ENCODE measurements around the gene ARHGDIA. TPM values are rescaled to one million over a fixed set of nuclear protein-coding genes. Genes with fewer than 3 reads are reported as not detected.

ARHGDIA gene
- total RNA-seq, 2 experiments from 2014 or later: 693 to 725 TPM

- no peaks in the 10 kb centered on the region for H3K27me3 Mint-ChIP-seq
- CTCF ChIA-PET: interaction anchor here (0.5 to 3.4 kb wide), 15 partner anchors 8 to 153 kb away, joined by 3 to 16 read pairs (median 4); partner anchors contain the start of genes ALYREF, ANAPC11, CENPX and LRRC45
- H3K4me3 Mint-ChIP-seq: peak overlapping the region; percentile 85
- H3K4me1 Mint-ChIP-seq: peaks cover 40% of the 10 kb centered on the region
- ATAC-seq: no peak
- peak; percentile 62 for DNase-seq
- peaks cover 22% of the 10 kb centered on the region for H3K36me3 Mint-ChIP-seq
- peak overlapping the region; percentile 91 for H3K27ac Mint-ChIP-seq
- no peaks in the 10 kb centered on the region for H3K9me3 Mint-ChIP-seq (ENCODE audit: low read depth)
These were observed 1.7 kb downstream of the ARHGDIA start for GRCh38 chr17:81869221-81870130.

DNA sequence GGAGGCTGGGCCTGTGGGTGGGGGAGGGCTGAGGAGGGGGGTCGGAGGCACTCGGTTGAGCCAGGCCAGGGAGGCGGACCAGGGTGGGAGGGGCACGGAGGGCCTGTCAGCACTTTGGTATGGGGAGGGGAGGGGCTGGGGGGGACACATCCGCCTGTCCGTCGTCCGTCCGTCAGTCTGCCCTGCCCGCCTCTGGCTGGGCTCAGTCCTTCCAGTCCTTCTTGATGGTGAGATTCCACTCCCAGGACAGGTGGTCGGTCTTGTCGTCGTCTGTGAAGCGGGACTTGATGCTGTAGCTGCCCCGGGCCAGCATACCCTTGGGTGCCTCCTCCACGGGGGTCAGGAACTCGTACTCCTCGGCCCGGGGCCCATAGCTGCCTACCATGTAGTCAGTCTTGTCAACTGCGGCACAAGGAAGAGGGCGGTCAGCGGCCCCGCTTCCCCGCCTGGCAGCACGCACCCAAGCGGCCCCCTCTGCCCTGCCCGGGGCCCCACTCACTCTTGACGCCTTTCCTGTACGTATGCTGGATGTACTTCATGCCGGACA is 2.4 kb downstream of the ARHGDIA start:
- Mint-ChIP-seq H3K27me3 (no peaks in the 10 kb centered on the region), H3K4me1 (peaks cover 42% of the 10 kb centered on the region), H3K36me3 (peaks cover 22% of the 10 kb centered on the region), H3K9me3 (ENCODE audit: low read depth) (no peaks in the 10 kb centered on the region), H3K27ac (peak overlapping the region; percentile 91), H3K4me3 (no peak overlapping the region)
- ATAC-seq (no peak), DNase-seq (peak; percentile 48)
- CTCF ChIA-PET: interaction anchor here (0.6 to 3.4 kb wide), 11 partner anchors 8 to 151 kb away, joined by 3 to 16 read pairs (median 6); partner anchors contain the start of genes ANAPC11, MAFG, P4HB and SIRT7

DNA sequence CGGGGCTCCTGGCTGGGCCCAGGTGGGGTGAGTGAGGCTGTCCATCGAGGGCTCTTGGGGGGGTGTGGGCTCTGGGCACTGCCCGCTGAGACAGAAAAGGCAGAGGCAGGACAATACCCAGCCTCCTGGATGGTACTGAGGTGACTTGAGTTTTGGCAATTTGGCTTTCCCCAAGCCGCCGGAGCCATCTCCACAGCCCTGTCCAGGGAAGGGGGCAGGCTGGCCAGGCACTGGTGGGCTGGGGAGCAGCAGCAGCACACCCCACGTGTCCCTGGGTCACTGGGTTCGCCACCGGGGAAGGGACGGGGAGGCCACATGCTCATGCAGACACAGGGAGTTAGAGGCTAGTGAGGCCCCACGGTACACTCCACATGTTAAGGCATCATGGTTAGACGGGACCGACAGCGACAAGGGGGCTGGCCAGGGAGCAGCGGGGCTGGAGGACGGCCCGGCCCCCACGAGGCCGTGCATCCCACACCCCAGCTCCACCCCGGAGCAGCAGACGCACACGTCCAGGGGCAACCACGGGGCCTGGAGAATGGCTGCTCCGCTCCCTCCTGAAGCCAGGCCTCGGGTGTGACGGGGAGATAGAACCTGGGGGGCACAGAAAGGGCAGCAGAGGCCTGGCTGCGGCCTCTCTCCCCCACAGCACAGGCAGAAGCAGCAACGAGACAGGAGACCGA is 3.0 kb downstream of the ARHGDIA start:
- ATAC-seq: no peak
- Mint-ChIP-seq H3K27ac (peak overlapping the region; percentile 57), H3K4me1 (peaks cover 46% of the 10 kb centered on the region), H3K9me3 (ENCODE audit: low read depth) (no peaks in the 10 kb centered on the region), H3K36me3 (peaks cover 24% of the 10 kb centered on the region), H3K4me3 (no peak overlapping the region), H3K27me3 (no peaks in the 10 kb centered on the region)
- CTCF ChIA-PET: interaction anchor here (1.5 to 3.4 kb wide), 4 partner anchors 9 to 49 kb away, joined by 4 to 16 read pairs (median 6); partner anchors contain the start of genes ANAPC11 and SIRT7
- no peak for DNase-seq

GRCh38 chr17:81867170-81867990 is 3.8 kb downstream of the ARHGDIA start:
- Mint-ChIP-seq H3K9me3 (ENCODE audit: low read depth) (no peaks in the 10 kb centered on the region), H3K27ac (peak overlapping the region; percentile 73), H3K36me3 (peaks cover 28% of the 10 kb centered on the region), H3K4me1 (peaks cover 48% of the 10 kb centered on the region), H3K27me3 (no peaks in the 10 kb centered on the region), H3K4me3 (no peak overlapping the region)
- peak; percentile 49 for DNase-seq
- CTCF ChIA-PET: no interaction called here
- no peak for ATAC-seq

DNA sequence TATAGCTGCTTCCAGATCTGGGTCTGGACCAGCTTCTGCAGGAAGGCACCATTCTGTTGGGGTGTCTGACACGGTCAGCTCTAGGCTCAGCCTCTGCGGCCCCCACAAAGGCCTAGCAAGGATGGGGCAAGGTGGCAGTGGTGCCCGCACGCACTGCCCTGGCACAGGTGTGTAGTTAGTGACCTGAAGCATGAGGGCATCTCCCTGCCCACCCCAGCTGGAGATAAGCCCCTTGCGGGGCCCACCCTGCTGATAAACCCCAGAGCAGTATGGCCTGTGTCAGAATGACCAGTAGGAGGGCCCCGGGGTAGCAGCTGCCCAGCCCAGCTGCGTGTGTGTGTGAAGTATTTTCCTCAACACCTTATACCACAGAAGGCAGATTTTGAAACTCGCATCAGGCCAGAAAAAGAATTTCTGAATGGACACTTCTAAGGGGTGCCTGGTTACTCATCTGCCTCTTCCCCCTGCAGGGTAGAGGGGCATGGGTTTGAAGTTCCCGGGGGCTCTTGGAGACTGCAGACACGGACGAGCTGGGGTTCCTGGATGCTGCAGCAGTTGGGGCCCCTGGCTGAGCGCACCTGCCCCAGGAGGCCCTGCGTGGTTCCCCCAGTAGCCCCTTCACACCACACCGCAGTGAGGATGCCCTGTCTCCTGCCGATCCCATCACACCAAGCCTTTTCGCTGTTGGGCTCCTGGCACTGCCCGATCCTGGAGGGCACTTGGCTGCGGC is 4.5 kb downstream of the ARHGDIA start:
- Mint-ChIP-seq H3K27me3 (no peaks in the 10 kb centered on the region), H3K4me1 (peaks cover 48% of the 10 kb centered on the region), H3K9me3 (ENCODE audit: low read depth) (no peaks in the 10 kb centered on the region), H3K4me3 (no peak overlapping the region), H3K27ac (peak overlapping the region; percentile 73), H3K36me3 (peaks cover 28% of the 10 kb centered on the region)
- CTCF ChIA-PET: no interaction called here
- no peak for ATAC-seq
- DNase-seq: no peak

DNA sequence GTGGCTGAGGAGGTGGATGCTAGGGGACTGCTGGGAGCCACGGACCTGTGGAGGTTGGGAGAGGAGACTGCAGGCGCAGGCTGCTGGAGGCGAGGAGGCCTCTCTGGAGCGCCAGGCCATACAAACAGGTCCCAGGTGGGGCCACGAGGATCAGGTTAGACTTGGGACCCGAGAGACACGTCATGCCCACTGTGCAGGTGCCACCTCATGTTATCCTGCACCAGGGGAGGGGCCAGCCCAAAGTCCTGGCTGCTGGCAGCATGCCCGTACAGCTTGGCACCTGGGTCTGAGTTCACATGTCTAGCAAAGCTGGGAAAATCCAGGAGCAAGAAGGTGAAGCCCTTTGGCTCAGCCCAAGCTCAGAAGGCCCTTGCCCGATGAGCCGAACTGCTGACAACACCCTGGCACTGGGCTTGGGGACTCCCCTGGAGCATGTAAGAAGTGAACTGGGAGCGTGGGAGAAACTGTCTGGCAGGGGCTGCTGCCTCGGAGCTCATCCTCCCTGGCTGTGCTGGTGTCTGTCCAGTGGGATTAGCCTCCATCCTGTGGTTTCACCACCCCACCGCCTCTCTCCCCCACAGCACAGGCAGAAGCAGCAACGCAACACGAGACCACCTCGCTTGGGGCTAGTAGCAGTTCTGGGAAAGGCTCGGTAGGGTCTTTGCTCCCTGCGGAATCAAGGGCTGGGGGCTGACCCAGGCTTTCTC is 5.3 kb downstream of the ARHGDIA start:
- CTCF ChIA-PET: no interaction called here
- Mint-ChIP-seq H3K27ac (no peak overlapping the region), H3K4me1 (peaks cover 50% of the 10 kb centered on the region), H3K4me3 (no peak overlapping the region), H3K27me3 (no peaks in the 10 kb centered on the region), H3K36me3 (peaks cover 26% of the 10 kb centered on the region), H3K9me3 (ENCODE audit: low read depth) (no peaks in the 10 kb centered on the region)
- ATAC-seq (no peak), DNase-seq (no peak)

- Mint-ChIP-seq H3K4me1 (peaks cover 50% of the 10 kb centered on the region), H3K36me3 (peaks cover 28% of the 10 kb centered on the region), H3K27ac (no peak overlapping the region), H3K4me3 (no peak overlapping the region), H3K9me3 (ENCODE audit: low read depth) (no peaks in the 10 kb centered on the region), H3K27me3 (no peaks in the 10 kb centered on the region)
- ATAC-seq (no peak), DNase-seq (no peak)
- CTCF ChIA-PET: interaction anchor here (0.9 kb wide), 1 partner anchor 155 kb away, joined by 3 read pairs; no protein-coding TSS in a partner anchor
These were observed 5.8 kb downstream of the ARHGDIA start for GRCh38 chr17:81865358-81865732.

- H3K4me3 Mint-ChIP-seq: no peak overlapping the region
- CTCF ChIA-PET: interaction anchor here (0.9 to 1.2 kb wide), 2 partner anchors 149 to 156 kb away, joined by 3 to 4 read pairs; no protein-coding TSS in a partner anchor
- H3K36me3 Mint-ChIP-seq: peaks cover 23% of the 10 kb centered on the region
- no peaks in the 10 kb centered on the region for H3K9me3 Mint-ChIP-seq (ENCODE audit: low read depth)
- H3K27ac Mint-ChIP-seq: peak overlapping the region; percentile 54
- DNase-seq: no peak
- H3K4me1 Mint-ChIP-seq: peaks cover 50% of the 10 kb centered on the region
- no peaks in the 10 kb centered on the region for H3K27me3 Mint-ChIP-seq
- no peak for ATAC-seq
These were observed 7.0 kb downstream of the ARHGDIA start for GRCh38 chr17:81863833-81864768.

DNA sequence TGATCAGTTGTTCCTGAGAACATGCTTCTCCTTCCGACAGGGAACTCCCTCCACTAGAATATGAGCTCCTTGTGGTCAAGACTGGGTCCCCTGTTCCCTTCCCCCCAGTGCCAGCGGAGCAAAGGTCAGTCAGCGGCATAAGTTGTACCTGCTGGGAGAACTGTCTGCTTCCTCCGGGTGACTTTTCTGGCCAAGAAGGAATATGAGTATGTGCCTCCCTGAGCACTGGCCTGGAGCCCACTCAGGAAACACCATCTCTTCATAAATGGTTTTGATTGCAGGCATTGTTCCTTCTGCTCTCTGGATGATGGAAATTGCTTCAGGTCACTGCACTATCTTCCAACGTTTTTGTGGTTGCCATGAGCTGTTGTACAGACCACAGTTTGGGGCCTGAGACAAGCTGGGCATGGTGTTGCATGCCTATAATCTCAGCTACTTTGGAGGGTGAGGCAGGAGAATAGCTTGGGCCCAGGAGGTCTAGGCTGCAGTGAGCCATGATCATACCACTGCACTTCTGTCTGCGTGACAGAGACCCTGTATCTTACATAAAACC is 7.9 kb downstream of the ARHGDIA start:
- Mint-ChIP-seq H3K4me3 (peak overlapping the region; percentile 55), H3K27me3 (no peaks in the 10 kb centered on the region), H3K4me1 (peaks cover 55% of the 10 kb centered on the region), H3K27ac (peak overlapping the region; percentile 22), H3K9me3 (ENCODE audit: low read depth) (no peaks in the 10 kb centered on the region), H3K36me3 (peaks cover 26% of the 10 kb centered on the region)
- DNase-seq (no peak), ATAC-seq (no peak)
- CTCF ChIA-PET: interaction anchor here (1.2 kb wide), 1 partner anchor 149 kb away, joined by 4 read pairs; no protein-coding TSS in a partner anchor

GRCh38 chr17:81860756-81861568 is 10.2 kb downstream of the ARHGDIA start:
- Mint-ChIP-seq H3K27ac (peak overlapping the region; percentile 94), H3K9me3 (ENCODE audit: low read depth) (no peaks in the 10 kb centered on the region), H3K36me3 (peaks cover 33% of the 10 kb centered on the region), H3K4me1 (peaks cover 50% of the 10 kb centered on the region), H3K27me3 (no peaks in the 10 kb centered on the region), H3K4me3 (peak overlapping the region; percentile 94)
- DNase-seq (peak; percentile 100), ATAC-seq (peak; percentile 88)
- CTCF ChIA-PET: interaction anchor here (1.0 to 1.9 kb wide), 2 partner anchors 9 to 39 kb away, joined by 3 to 16 read pairs; partner anchors contain the start of gene ARHGDIA
